Measurements from ENCODE around the gene RAI1. TPM values are rescaled to one million over a fixed set of nuclear protein-coding genes. Genes with fewer than 3 reads are reported as not detected.
A peak's percentile ranks its signal among the peaks of the same experiment; 100 is the strongest.

The RAI1 gene
- total RNA-seq, 2 experiments from 2014 or later, result 17.1 to 49.4 TPM

DNA sequence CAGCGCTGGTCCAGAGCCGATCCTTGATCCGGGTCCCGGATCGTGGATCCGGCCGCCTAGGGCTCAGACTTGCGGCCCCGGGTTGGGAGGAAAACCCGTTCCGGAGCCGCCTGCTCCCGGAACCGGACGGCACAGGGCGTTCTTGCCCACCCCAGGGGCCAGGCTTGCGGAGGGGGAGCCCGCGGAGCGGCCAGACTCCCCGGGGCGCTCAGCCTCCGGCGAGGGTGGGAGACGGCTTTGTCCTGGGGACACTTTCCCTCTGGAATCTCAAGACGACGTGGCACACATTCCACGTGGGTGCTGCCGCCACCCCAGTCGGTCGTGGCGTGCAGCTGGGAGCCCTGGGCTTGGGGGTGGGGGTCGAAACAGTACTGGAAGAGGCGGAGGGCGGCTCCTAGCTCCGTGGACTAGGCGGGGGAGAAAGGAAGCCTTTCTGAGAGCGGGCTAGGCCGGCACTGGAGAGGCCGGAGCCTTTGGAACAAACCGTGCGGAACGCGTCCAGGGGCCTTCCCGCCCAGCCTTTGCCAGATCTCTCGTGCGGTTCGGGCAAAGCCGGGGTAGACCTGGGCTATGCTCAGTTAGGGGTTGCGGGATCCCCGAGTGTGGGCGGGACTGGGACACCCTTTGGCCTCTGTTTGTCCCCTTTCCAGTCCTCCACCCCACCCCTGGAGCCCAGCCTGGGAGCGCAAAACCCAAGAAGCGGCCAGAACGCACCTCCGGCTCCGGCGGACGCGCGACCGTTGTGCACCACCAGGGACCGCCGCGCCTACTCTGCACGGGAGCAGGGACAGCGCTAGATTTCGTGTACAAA, 129.0 kb downstream of the RAI1 start:
- no peaks in the 10 kb centered on the region for H3K9me2 ChIP-seq (ENCODE audit: insufficient read depth, low read length)
- ChIA-PET POLR2A (interaction anchor here (0.5 kb wide), 1 partner anchor 64 kb away, joined by 5 read pairs; no protein-coding TSS in a partner anchor), CTCF (ENCODE audit: unreplicated experiment) (no interaction called here)
- no peaks in the 10 kb centered on the region for H3K79me2 ChIP-seq (ENCODE audit: insufficient read depth, low read depth, low read length)
- H2AFZ ChIP-seq (ENCODE audit: low read length), result no peak overlapping the region
- H3K27ac ChIP-seq (ENCODE audit: low read depth, low read length, poor library complexity, severe bottlenecking), result no peak overlapping the region
- H3K4me2 ChIP-seq (ENCODE audit: low read length), result no peak overlapping the region
- peaks cover 20% of the 10 kb centered on the region for H3K4me1 ChIP-seq (ENCODE audit: insufficient read depth, low read length, poor library complexity, severe bottlenecking)
- H3K4me3 ChIP-seq (ENCODE audit: low read depth, low read length, poor library complexity, severe bottlenecking), result no peak overlapping the region
- peaks cover 53% of the 10 kb centered on the region for H3K36me3 ChIP-seq (ENCODE audit: insufficient read depth, low read length)
- intact Hi-C loops (cut with micrococcal nuclease; ENCODE audit: unreplicated experiment), result no loop called here
- TF ChIP-seq, protein P1, sequence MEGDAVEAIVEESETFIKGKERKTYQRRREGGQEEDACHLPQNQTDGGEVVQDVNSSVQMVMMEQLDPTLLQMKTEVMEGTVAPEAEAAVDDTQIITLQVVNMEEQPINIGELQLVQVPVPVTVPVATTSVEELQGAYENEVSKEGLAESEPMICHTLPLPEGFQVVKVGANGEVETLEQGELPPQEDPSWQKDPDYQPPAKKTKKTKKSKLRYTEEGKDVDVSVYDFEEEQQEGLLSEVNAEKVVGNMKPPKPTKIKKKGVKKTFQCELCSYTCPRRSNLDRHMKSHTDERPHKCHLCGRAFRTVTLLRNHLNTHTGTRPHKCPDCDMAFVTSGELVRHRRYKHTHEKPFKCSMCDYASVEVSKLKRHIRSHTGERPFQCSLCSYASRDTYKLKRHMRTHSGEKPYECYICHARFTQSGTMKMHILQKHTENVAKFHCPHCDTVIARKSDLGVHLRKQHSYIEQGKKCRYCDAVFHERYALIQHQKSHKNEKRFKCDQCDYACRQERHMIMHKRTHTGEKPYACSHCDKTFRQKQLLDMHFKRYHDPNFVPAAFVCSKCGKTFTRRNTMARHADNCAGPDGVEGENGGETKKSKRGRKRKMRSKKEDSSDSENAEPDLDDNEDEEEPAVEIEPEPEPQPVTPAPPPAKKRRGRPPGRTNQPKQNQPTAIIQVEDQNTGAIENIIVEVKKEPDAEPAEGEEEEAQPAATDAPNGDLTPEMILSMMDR (conservative IDR thresholded peaks at IDR 0.05; ENCODE audit: low read length), result no peak
- TF ChIP-seq EZH2phosphoT487 (IDR thresholded peaks at IDR 0.05; ENCODE audit: borderline replicate concordance, low read depth, low read length), result no peak
- H4K20me1 ChIP-seq (ENCODE audit: insufficient read depth, low read length), result no peaks in the 10 kb centered on the region
- DNase-seq (ENCODE audit: low spot score), result no peak
- no TSS peak for BruUV-seq (replicated peaks)
- H3K9me3 ChIP-seq (ENCODE audit: low read length), result no peaks in the 10 kb centered on the region

DNA sequence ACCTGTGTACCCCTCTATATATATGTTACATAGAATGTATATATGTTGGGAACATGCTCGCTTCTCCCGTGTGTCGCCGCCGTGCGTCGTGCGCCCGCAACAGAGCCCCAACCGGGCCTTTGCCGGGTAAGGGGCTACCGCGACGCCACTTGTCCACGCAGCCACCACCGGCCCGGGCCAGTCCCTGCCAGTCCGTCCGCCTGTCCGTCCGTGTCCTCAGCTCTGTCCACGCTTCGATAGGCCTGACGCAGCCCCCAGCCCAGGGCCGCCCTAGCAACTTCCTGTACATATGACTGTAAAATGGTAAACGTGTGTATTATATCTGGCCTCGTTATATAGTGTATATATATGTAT, 129.6 kb downstream of the RAI1 start:
- Histone ChIP-seq H3K27ac (ENCODE audit: low read depth, low read length, poor library complexity, severe bottlenecking) (no peak overlapping the region), H3K4me2 (ENCODE audit: low read length) (no peak overlapping the region), H3K36me3 (ENCODE audit: insufficient read depth, low read length) (peaks cover 59% of the 10 kb centered on the region), H3K9me3 (ENCODE audit: low read length) (no peaks in the 10 kb centered on the region), H4K20me1 (ENCODE audit: insufficient read depth, low read length) (no peaks in the 10 kb centered on the region), H3K79me2 (ENCODE audit: insufficient read depth, low read depth, low read length) (no peaks in the 10 kb centered on the region), H3K4me3 (ENCODE audit: low read depth, low read length, poor library complexity, severe bottlenecking) (no peak overlapping the region), H2AFZ (ENCODE audit: low read length) (no peak overlapping the region), H3K9me2 (ENCODE audit: insufficient read depth, low read length) (no peaks in the 10 kb centered on the region), H3K4me1 (ENCODE audit: insufficient read depth, low read length, poor library complexity, severe bottlenecking) (peaks cover 20% of the 10 kb centered on the region)
- BruUV-seq (replicated peaks), result TSS peak; percentile 75
- DNase-seq (ENCODE audit: low spot score), result no peak
- CTCF ChIA-PET (ENCODE audit: unreplicated experiment), result no interaction called here
- TF ChIP-seq, protein P1 (conservative IDR thresholded peaks at IDR 0.05; ENCODE audit: low read length), result no peak
- TF ChIP-seq EZH2phosphoT487 (IDR thresholded peaks at IDR 0.05; ENCODE audit: borderline replicate concordance, low read depth, low read length), result no peak
- POLR2A ChIA-PET, result no interaction called here
- intact Hi-C loops (cut with micrococcal nuclease; ENCODE audit: unreplicated experiment), result no loop called here

All from OCI-LY7 (cell line).